ENCODE data around the gene CHMP5. TPM values are rescaled to one million over a fixed set of nuclear protein-coding genes. Genes with fewer than 3 reads are reported as not detected.

The CHMP5 gene
- polyA plus RNA-seq (2013) = 71.0 and 71.8 TPM in 2 replicates

- H4K91ac ChIP-seq (ENCODE audit: low read depth, low read length) = peak within 1 kb of the TSS; percentile 73
- H3K4me2 ChIP-seq (ENCODE audit: low read length) = peak within 1 kb of the TSS; percentile 91
- H4K8ac ChIP-seq (ENCODE audit: low read depth, low read length) = peak within 1 kb of the TSS; percentile 91
- H2AFZ ChIP-seq (ENCODE audit: insufficient read depth, low read length, poor library complexity) = peak within 1 kb of the TSS; percentile 78
- H2BK120ac ChIP-seq (ENCODE audit: insufficient read depth, low read length, poor library complexity) = peak within 1 kb of the TSS; percentile 77
- peak within 1 kb of the TSS; percentile 6 for H2BK12ac ChIP-seq (ENCODE audit: low read length)
- DNase-seq = peak; percentile 99 to 100
- H2AK5ac ChIP-seq (ENCODE audit: low read length) = peak within 1 kb of the TSS; percentile 86
- peaks cover 15% of the 10 kb centered on the region for H3K79me2 ChIP-seq (ENCODE audit: control insufficient read depth, insufficient read depth, low read length, poor library complexity)
- peaks cover 2% of the 10 kb centered on the region for H3K9me3 ChIP-seq (ENCODE audit: insufficient read depth, low read depth, low read length)
- no CpG with 5 or more reads among the region's 67 CpGs for WGBS (ENCODE audit: extremely low coverage, insufficient coverage, insufficient read length)
- H4K12ac ChIP-seq (ENCODE audit: low read depth, low read length) = peak within 1 kb of the TSS; percentile 79
- H3K79me1 ChIP-seq (ENCODE audit: low read length) = peaks cover 13% of the 10 kb centered on the region
- peak within 1 kb of the TSS; percentile 87 for H3K9ac ChIP-seq (ENCODE audit: low read length)
- peak within 1 kb of the TSS; percentile 94 for H3K4me3 ChIP-seq (ENCODE audit: low read depth, low read length)
- H3K36me3 ChIP-seq (ENCODE audit: control insufficient read depth in 1 of 2, insufficient read depth in 2 of 2, low read length in 2 of 2) = peaks cover 7 to 12% of the 10 kb centered on the region in 2 experiments
- H3K18ac ChIP-seq (ENCODE audit: low read length) = peak within 1 kb of the TSS; percentile 76
- peak within 1 kb of the TSS; percentile 21 for H3K27ac ChIP-seq (ENCODE audit: low read depth, low read length)
- peak within 1 kb of the TSS; percentile 91 for H3K4ac ChIP-seq (ENCODE audit: low read depth, low read length)
- peak within 1 kb of the TSS; percentile 65 for H2BK5ac ChIP-seq (ENCODE audit: low read depth, low read length, poor library complexity)
- H3K4me1 ChIP-seq (ENCODE audit: control insufficient read depth in 1 of 2, insufficient read depth in 2 of 2, low read length in 2 of 2) = peaks cover 7 to 9% of the 10 kb centered on the region in 2 experiments
- H3K27me3 ChIP-seq (ENCODE audit: insufficient read depth, low read length) = no peaks in the 10 kb centered on the region
- H3K23ac ChIP-seq (ENCODE audit: low read length) = no peak within 1 kb of the TSS
- peak within 1 kb of the TSS; percentile 52 for H3K14ac ChIP-seq (ENCODE audit: low read length)
Observed at GRCh38 chr9:33264473-33265177, at the start of gene CHMP5, which contains the start of gene BAG1. Gene CHMP5, plus strand, starts transcription at chr9:33265049. Its CDS starts 30 bp downstream, at chr9:33265079. Gene BAG1, minus strand, starts transcription at chr9:33264708.

GRCh38 chr9:33220681-33221567 lies 43.9 kb upstream of the CHMP5 start:
- Histone ChIP-seq H3K9me3 (ENCODE audit: insufficient read depth, low read depth, low read length) (peaks cover 2% of the 10 kb centered on the region), H3K4me1 (ENCODE audit: control insufficient read depth in 1 of 2, insufficient read depth in 2 of 2, low read length in 2 of 2) (no peaks in the 10 kb centered on the region), H2BK12ac (ENCODE audit: low read length) (no peak overlapping the region), H3K27me3 (ENCODE audit: insufficient read depth, low read length) (no peaks in the 10 kb centered on the region), H3K23ac (ENCODE audit: low read length) (no peak overlapping the region), H2BK5ac (ENCODE audit: low read depth, low read length, poor library complexity) (no peak overlapping the region), H3K79me1 (ENCODE audit: low read length) (no peaks in the 10 kb centered on the region), H3K36me3 (ENCODE audit: control insufficient read depth in 1 of 2, insufficient read depth in 2 of 2, low read length in 2 of 2) (no peaks in the 10 kb centered on the region), H3K4me2 (ENCODE audit: low read length) (no peak overlapping the region), H2AFZ (ENCODE audit: insufficient read depth, low read length, poor library complexity) (no peak overlapping the region), H2AK5ac (ENCODE audit: low read length) (no peak overlapping the region), H3K14ac (ENCODE audit: low read length) (no peak overlapping the region), H3K4me3 (ENCODE audit: low read depth, low read length) (no peak overlapping the region), H4K12ac (ENCODE audit: low read depth, low read length) (no peak overlapping the region), H2BK120ac (ENCODE audit: insufficient read depth, low read length, poor library complexity) (no peak overlapping the region), H3K4ac (ENCODE audit: low read depth, low read length) (no peak overlapping the region), H3K79me2 (ENCODE audit: control insufficient read depth, insufficient read depth, low read length, poor library complexity) (no peaks in the 10 kb centered on the region), H3K18ac (ENCODE audit: low read length) (no peak overlapping the region), H3K27ac (ENCODE audit: low read depth, low read length) (no peak overlapping the region), H4K91ac (ENCODE audit: low read depth, low read length) (no peak overlapping the region), H4K8ac (ENCODE audit: low read depth, low read length) (no peak overlapping the region), H3K9ac (ENCODE audit: low read length) (no peak overlapping the region)
- no CpG with 5 or more reads among the region's 14 CpGs for WGBS (ENCODE audit: extremely low coverage, insufficient coverage, insufficient read length)
- DNase-seq = no peak

GRCh38 chr9:33221568-33221884 lies 43.3 kb upstream of the CHMP5 start:
- Histone ChIP-seq H2AFZ (ENCODE audit: insufficient read depth, low read length, poor library complexity) (no peak overlapping the region), H3K14ac (ENCODE audit: low read length) (no peak overlapping the region), H3K9me3 (ENCODE audit: insufficient read depth, low read depth, low read length) (peaks cover 2% of the 10 kb centered on the region), H2BK12ac (ENCODE audit: low read length) (no peak overlapping the region), H3K27me3 (ENCODE audit: insufficient read depth, low read length) (no peaks in the 10 kb centered on the region), H3K79me2 (ENCODE audit: control insufficient read depth, insufficient read depth, low read length, poor library complexity) (no peaks in the 10 kb centered on the region), H4K12ac (ENCODE audit: low read depth, low read length) (no peak overlapping the region), H3K4ac (ENCODE audit: low read depth, low read length) (no peak overlapping the region), H3K4me3 (ENCODE audit: low read depth, low read length) (no peak overlapping the region), H3K79me1 (ENCODE audit: low read length) (no peaks in the 10 kb centered on the region), H3K4me2 (ENCODE audit: low read length) (no peak overlapping the region), H3K4me1 (ENCODE audit: control insufficient read depth in 1 of 2, insufficient read depth in 2 of 2, low read length in 2 of 2) (no peaks in the 10 kb centered on the region), H3K27ac (ENCODE audit: low read depth, low read length) (no peak overlapping the region), H3K36me3 (ENCODE audit: control insufficient read depth in 1 of 2, insufficient read depth in 2 of 2, low read length in 2 of 2) (no peaks in the 10 kb centered on the region), H3K18ac (ENCODE audit: low read length) (no peak overlapping the region), H3K23ac (ENCODE audit: low read length) (no peak overlapping the region), H2BK5ac (ENCODE audit: low read depth, low read length, poor library complexity) (no peak overlapping the region), H4K8ac (ENCODE audit: low read depth, low read length) (no peak overlapping the region), H3K9ac (ENCODE audit: low read length) (no peak overlapping the region), H2BK120ac (ENCODE audit: insufficient read depth, low read length, poor library complexity) (no peak overlapping the region), H4K91ac (ENCODE audit: low read depth, low read length) (no peak overlapping the region), H2AK5ac (ENCODE audit: low read length) (peak overlapping the region; percentile 11)
- no peak for DNase-seq
- no CpG with 5 or more reads among the region's 3 CpGs for WGBS (ENCODE audit: extremely low coverage, insufficient coverage, insufficient read length)

- H2BK120ac ChIP-seq (ENCODE audit: insufficient read depth, low read length, poor library complexity) = no peak overlapping the region
- no peaks in the 10 kb centered on the region for H3K79me2 ChIP-seq (ENCODE audit: control insufficient read depth, insufficient read depth, low read length, poor library complexity)
- no peak overlapping the region for H2BK12ac ChIP-seq (ENCODE audit: low read length)
- no peak overlapping the region for H2AK5ac ChIP-seq (ENCODE audit: low read length)
- H4K8ac ChIP-seq (ENCODE audit: low read depth, low read length) = no peak overlapping the region
- H3K9me3 ChIP-seq (ENCODE audit: insufficient read depth, low read depth, low read length) = peaks cover 2% of the 10 kb centered on the region
- H3K4ac ChIP-seq (ENCODE audit: low read depth, low read length) = no peak overlapping the region
- H3K36me3 ChIP-seq (ENCODE audit: control insufficient read depth in 1 of 2, insufficient read depth in 2 of 2, low read length in 2 of 2) = no peaks in the 10 kb centered on the region
- no peak overlapping the region for H3K18ac ChIP-seq (ENCODE audit: low read length)
- WGBS (ENCODE audit: extremely low coverage, insufficient coverage, insufficient read length) = no CpG with 5 or more reads among the region's 3 CpGs
- H3K4me1 ChIP-seq (ENCODE audit: control insufficient read depth in 1 of 2, insufficient read depth in 2 of 2, low read length in 2 of 2) = no peaks in the 10 kb centered on the region
- H2BK5ac ChIP-seq (ENCODE audit: low read depth, low read length, poor library complexity) = no peak overlapping the region
- H3K14ac ChIP-seq (ENCODE audit: low read length) = no peak overlapping the region
- H3K79me1 ChIP-seq (ENCODE audit: low read length) = no peaks in the 10 kb centered on the region
- H3K9ac ChIP-seq (ENCODE audit: low read length) = no peak overlapping the region
- H4K12ac ChIP-seq (ENCODE audit: low read depth, low read length) = no peak overlapping the region
- no peak overlapping the region for H2AFZ ChIP-seq (ENCODE audit: insufficient read depth, low read length, poor library complexity)
- no peak for DNase-seq
- H3K23ac ChIP-seq (ENCODE audit: low read length) = no peak overlapping the region
- H3K4me2 ChIP-seq (ENCODE audit: low read length) = no peak overlapping the region
- no peak overlapping the region for H3K27ac ChIP-seq (ENCODE audit: low read depth, low read length)
- H4K91ac ChIP-seq (ENCODE audit: low read depth, low read length) = no peak overlapping the region
- H3K4me3 ChIP-seq (ENCODE audit: low read depth, low read length) = no peak overlapping the region
- no peaks in the 10 kb centered on the region for H3K27me3 ChIP-seq (ENCODE audit: insufficient read depth, low read length)
Observed at GRCh38 chr9:33222031-33222430, 42.8 kb upstream of the CHMP5 start.
